Ovary (tissue), 3 donors: ENCODE measurements around the gene TMIE.

Experiments used
- CTCF ChIP-seq, 3 donors: fragments of 450-650 bp in 2 of 3; fragments of 200-600 bp in 1 of 3; IDR thresholded peaks; one replicate each; pipeline versions ENCODE4 v1.5.1 to v1.8.0; 2016 to 2022; ENCODE audit warnings: antibody characterized with exemption in 3 of 3, mild to moderate bottlenecking in 1 of 3
- EP300 ChIP-seq: sonication (generic); formaldehyde crosslinking; IDR thresholded peaks from one replicate; pipeline ENCODE4 v1.6.1; 2017; ENCODE audit warnings: antibody characterized with exemption
- POLR2A ChIP-seq: fragments of 450-650 bp; IDR thresholded peaks from one replicate; pipeline ENCODE4 v1.6.1; 2017; ENCODE audit warnings: antibody characterized with exemption, mild to moderate bottlenecking, moderate library complexity
- donor health status: DM: no; HTN: no; CAD: no.

DNA sequence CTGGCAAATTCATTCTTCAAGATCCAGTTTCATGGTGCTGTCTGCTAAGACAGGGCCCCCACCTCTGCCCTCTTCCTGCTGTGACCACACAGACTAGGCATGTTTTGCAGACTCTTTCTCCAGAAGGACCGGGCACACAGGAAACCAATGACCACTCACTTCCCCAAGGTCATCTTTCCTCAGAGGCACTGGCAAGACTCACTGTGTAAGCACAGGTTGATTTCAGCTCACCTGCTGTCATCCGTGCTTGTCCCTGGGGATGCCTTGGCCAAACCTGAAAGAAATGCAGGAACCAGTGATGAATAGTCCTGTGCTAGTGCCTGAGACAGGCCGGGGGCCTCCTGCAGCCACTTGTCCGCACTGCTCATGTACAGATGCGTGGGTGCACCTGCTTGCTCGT, 41.2 kb upstream of the TMIE start:
- TF ChIP-seq CTCF (IDR thresholded peaks at IDR 0.05): no peak
- no peak for TF ChIP-seq POLR2A
- TF ChIP-seq EP300: no peak
